Activated naive CD4-positive, alpha-beta T cell treated with anti-CD3 and anti-CD28 coated beads for 36 hours (primary cell): ENCODE results near the gene FCSK. TPM values are rescaled to one million over a fixed set of nuclear protein-coding genes. Genes with fewer than 3 reads are reported as not detected.

Experiments used
- CTCF ChIA-PET: fragments of 350-600 bp; sonication (Branson Sonifier 250); formaldehyde crosslinking; loops from one replicate; lab custom pipeline; 2021; ENCODE audit warnings: antibody characterized with exemption; lab: Charles Lee
- DNase-seq: peaks from one replicate; pipeline ENCODE4 v3.0.0-alpha.2; 2020
- H3K27ac Mint-ChIP-seq: one replicate; pipeline ENCODE4 v1.8.0; 2021; ENCODE audit warnings: mild to moderate bottlenecking, mixed read lengths
- H3K27me3 Mint-ChIP-seq: one replicate; pipeline ENCODE4 v1.8.0; 2021; ENCODE audit warnings: low read depth, mixed read lengths
- H3K36me3 Mint-ChIP-seq: one replicate; pipeline ENCODE4 v1.8.0; 2021; ENCODE audit warnings: low read depth, mixed read lengths
- H3K4me1 Mint-ChIP-seq: one replicate; pipeline ENCODE4 v1.8.0; 2021; ENCODE audit warnings: low read depth, mixed read lengths
- H3K4me3 Mint-ChIP-seq: one replicate; pipeline ENCODE4 v1.8.0; 2021; ENCODE audit warnings: mild to moderate bottlenecking, moderate library complexity, mixed read lengths
- H3K9me3 Mint-ChIP-seq: one replicate; pipeline ENCODE4 v1.8.0; 2021; ENCODE audit warnings: mixed read lengths
- intact Hi-C: fragments of 100-400 bp; cut with micrococcal nuclease; formaldehyde crosslinking; loops from one replicate; pipeline ENCODE4 v1.15.1; 2023
- total RNA-seq, 2 experiments: library from RNA; stranded (reverse); gene quantifications; one replicate each; pipeline ENCODE4 v1.2.3, GENCODE V29; 2021

The FCSK gene
- total RNA-seq, 2 experiments from 2014 or later, result 12.2 to 12.6 TPM

- CTCF ChIA-PET, result interaction anchor here (0.6 to 1.1 kb wide), 2 partner anchors 10 to 125 kb away, joined by 3 to 4 read pairs; no protein-coding TSS in a partner anchor
- H3K4me1 Mint-ChIP-seq, result peaks cover 8% of the 10 kb centered on the region
- no peaks in the 10 kb centered on the region for H3K9me3 Mint-ChIP-seq
- peaks cover 14% of the 10 kb centered on the region for H3K36me3 Mint-ChIP-seq
- H3K4me3 Mint-ChIP-seq, result no peak overlapping the region
- H3K27me3 Mint-ChIP-seq, result no peaks in the 10 kb centered on the region
- H3K27ac Mint-ChIP-seq, result no peak overlapping the region
- intact Hi-C loops, result no loop called here
- DNase-seq, result no peak
These were observed 40.4 kb downstream of the FCSK start for GRCh38 chr16:70494777-70495176.

GRCh38 chr16:70495425-70496182, 41.2 kb downstream of the FCSK start:
- Mint-ChIP-seq H3K27me3 (no peaks in the 10 kb centered on the region), H3K36me3 (peaks cover 14% of the 10 kb centered on the region), H3K9me3 (no peaks in the 10 kb centered on the region), H3K27ac (no peak overlapping the region), H3K4me3 (no peak overlapping the region), H3K4me1 (peaks cover 8% of the 10 kb centered on the region)
- intact Hi-C loops, result no loop called here
- no peak for DNase-seq
- CTCF ChIA-PET, result interaction anchor here (0.6 to 1.1 kb wide), 2 partner anchors 9 to 126 kb away, joined by 3 to 4 read pairs; no protein-coding TSS in a partner anchor

DNA sequence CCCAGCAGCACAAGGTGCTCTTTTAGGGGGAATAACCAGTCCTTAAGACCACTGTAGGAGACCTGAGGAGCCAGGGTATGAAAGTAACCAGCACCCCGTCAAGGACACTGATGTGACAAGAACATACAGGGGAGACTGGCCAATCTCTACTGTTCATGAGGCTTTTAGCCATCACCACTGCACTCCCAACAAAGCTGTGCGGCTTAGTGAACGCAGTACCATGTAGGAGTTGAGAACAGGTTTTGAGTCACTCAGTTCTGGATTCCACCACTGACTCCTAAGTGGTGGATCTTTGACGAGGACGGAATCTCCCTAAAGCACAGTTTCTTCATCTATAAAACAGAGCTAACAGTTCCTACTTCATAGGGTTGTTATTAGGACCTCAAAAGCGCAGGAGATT, 42.1 kb downstream of the FCSK start:
- H3K4me3 Mint-ChIP-seq, result no peak overlapping the region
- peaks cover 8% of the 10 kb centered on the region for H3K4me1 Mint-ChIP-seq
- peaks cover 15% of the 10 kb centered on the region for H3K36me3 Mint-ChIP-seq
- H3K27ac Mint-ChIP-seq, result peak overlapping the region; percentile 36
- H3K9me3 Mint-ChIP-seq, result no peaks in the 10 kb centered on the region
- no peaks in the 10 kb centered on the region for H3K27me3 Mint-ChIP-seq
- intact Hi-C loops, result no loop called here
- DNase-seq, result no peak
- CTCF ChIA-PET, result interaction anchor here (0.6 kb wide), 1 partner anchor 292 kb away, joined by 3 read pairs; no protein-coding TSS in a partner anchor

DNA sequence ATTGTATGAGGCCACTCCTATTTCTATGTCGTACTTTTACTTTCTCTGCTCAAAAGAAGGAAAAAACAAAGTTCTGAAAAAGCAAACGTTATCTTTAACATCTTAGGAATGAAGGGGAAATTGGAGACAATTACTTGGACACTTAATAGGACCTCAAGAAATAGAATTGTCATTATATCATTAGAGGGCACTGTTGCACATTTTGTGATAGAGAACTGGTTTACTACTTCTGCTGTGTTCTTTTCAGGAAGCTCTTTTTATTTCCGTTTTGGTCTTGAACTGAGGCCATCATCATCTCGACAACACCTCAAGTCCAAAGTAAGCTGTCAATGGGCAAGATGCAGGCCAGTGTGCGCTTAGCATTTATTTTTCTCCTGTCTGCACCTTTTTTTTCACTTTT, 54.4 kb downstream of the FCSK start:
- Mint-ChIP-seq H3K9me3 (no peaks in the 10 kb centered on the region), H3K36me3 (peaks cover 12% of the 10 kb centered on the region), H3K27ac (no peak overlapping the region), H3K27me3 (no peaks in the 10 kb centered on the region), H3K4me1 (peaks cover 2% of the 10 kb centered on the region), H3K4me3 (no peak overlapping the region)
- CTCF ChIA-PET, result interaction anchor here (0.6 to 1.6 kb wide), 10 partner anchors 10 to 227 kb away, joined by 3 to 7 read pairs (median 4); no protein-coding TSS in a partner anchor
- no peak for DNase-seq
- intact Hi-C loops, result loop anchor here (1.0 kb wide), 2 partner anchors 145 to 263 kb away; no protein-coding TSS in a partner anchor

- H3K27me3 Mint-ChIP-seq, result no peaks in the 10 kb centered on the region
- no peak for DNase-seq
- H3K4me1 Mint-ChIP-seq, result peaks cover 2% of the 10 kb centered on the region
- intact Hi-C loops, result no loop called here
- CTCF ChIA-PET, result interaction anchor here (1.0 kb wide), 1 partner anchor 146 kb away, joined by 3 read pairs; no protein-coding TSS in a partner anchor
- no peaks in the 10 kb centered on the region for H3K9me3 Mint-ChIP-seq
- H3K36me3 Mint-ChIP-seq, result peaks cover 15% of the 10 kb centered on the region
- H3K27ac Mint-ChIP-seq, result no peak overlapping the region
- no peak overlapping the region for H3K4me3 Mint-ChIP-seq
These were observed 55.8 kb downstream of the FCSK start for GRCh38 chr16:70510216-70510615.

GRCh38 chr16:70511833-70512232, 57.4 kb downstream of the FCSK start:
- Mint-ChIP-seq H3K9me3 (no peaks in the 10 kb centered on the region), H3K27me3 (no peaks in the 10 kb centered on the region), H3K4me1 (peaks cover 2% of the 10 kb centered on the region), H3K36me3 (peaks cover 17% of the 10 kb centered on the region), H3K4me3 (no peak overlapping the region), H3K27ac (no peak overlapping the region)
- intact Hi-C loops, result no loop called here
- DNase-seq, result no peak
- CTCF ChIA-PET, result interaction anchor here (0.6 kb wide), 1 partner anchor 16 kb away, joined by 4 read pairs; no protein-coding TSS in a partner anchor

DNA sequence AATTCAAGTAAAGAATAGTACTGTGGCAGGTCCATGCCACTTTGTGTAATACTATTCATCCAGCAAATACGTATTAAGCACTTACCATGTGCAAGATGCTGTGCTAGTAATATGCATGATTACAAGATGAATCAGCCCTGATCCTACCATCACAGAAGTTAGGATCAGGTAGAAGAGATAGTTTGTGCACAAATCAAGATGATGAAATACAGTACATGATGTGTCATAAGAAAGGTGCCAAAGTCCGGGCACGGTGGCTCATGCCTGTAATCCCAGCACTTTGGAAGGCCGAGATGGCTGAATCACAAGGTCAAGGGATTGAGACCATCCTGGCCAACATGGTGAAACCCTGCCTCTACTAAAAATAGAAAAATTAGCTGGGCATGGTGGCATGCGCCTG, 58.1 kb downstream of the FCSK start:
- H3K9me3 Mint-ChIP-seq, result no peaks in the 10 kb centered on the region
- DNase-seq, result no peak
- peaks cover 17% of the 10 kb centered on the region for H3K36me3 Mint-ChIP-seq
- H3K27me3 Mint-ChIP-seq, result no peaks in the 10 kb centered on the region
- H3K27ac Mint-ChIP-seq, result no peak overlapping the region
- CTCF ChIA-PET, result interaction anchor here (0.6 kb wide), 2 partner anchors 16 to 143 kb away, joined by 3 to 4 read pairs; no protein-coding TSS in a partner anchor
- H3K4me3 Mint-ChIP-seq, result no peak overlapping the region
- peaks cover 2% of the 10 kb centered on the region for H3K4me1 Mint-ChIP-seq
- intact Hi-C loops, result no loop called here

DNA sequence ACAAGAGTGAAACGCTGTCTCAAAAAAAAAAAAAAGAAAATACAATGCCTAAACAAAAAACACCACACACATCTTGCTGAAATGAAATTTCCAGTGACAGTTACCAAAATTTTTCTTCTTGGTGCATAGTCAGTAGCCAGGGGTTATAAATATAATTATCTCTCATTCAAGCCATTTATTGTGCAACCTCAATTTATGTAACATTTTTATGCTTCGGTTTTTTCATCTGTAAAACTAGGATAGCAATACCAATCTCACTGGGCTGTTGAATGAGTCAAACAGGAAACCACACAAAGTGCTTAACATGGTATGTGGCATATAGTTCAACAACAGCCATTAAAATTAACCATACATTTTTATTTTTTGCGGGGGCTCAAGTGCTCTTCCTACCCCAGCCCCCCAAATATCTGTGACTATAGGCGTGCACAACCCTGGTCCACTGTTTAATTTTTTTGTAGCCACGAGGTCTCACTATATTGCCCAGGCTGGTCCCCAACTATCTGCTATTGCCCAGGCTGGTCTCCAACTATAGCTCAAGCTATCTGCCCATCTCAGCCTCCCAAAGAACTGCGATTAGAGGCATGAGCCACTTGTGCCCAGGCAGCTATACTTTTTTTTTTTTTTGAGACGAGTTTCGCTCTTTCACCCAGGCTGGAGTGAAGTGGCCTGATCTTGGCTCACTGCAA, 66.4 kb downstream of the FCSK start:
- Mint-ChIP-seq H3K27me3 (no peaks in the 10 kb centered on the region), H3K4me3 (no peak overlapping the region), H3K27ac (peak overlapping the region; percentile 30), H3K4me1 (peaks cover 27% of the 10 kb centered on the region), H3K36me3 (peaks cover 27% of the 10 kb centered on the region), H3K9me3 (no peaks in the 10 kb centered on the region)
- intact Hi-C loops, result loop anchor here (10.0 kb wide), 1 partner anchor 266 kb away; the partner anchor contains the start of gene EXOSC6
- CTCF ChIA-PET, result interaction anchor here (0.6 kb wide), 1 partner anchor 40 kb away, joined by 3 read pairs; no protein-coding TSS in a partner anchor
- peak; percentile 22 for DNase-seq

GRCh38 chr16:70522216-70523075, 68.1 kb downstream of the FCSK start:
- Mint-ChIP-seq H3K36me3 (peaks cover 41% of the 10 kb centered on the region), H3K27ac (peak overlapping the region; percentile 99), H3K9me3 (no peaks in the 10 kb centered on the region), H3K27me3 (no peaks in the 10 kb centered on the region), H3K4me1 (peaks cover 40% of the 10 kb centered on the region), H3K4me3 (peak overlapping the region; percentile 94)
- intact Hi-C loops, result loop anchor here (1.0 to 10.0 kb wide), 10 partner anchors 46 to 268 kb away; partner anchors contain the start of genes AARS1, EXOSC6, FCSK and ST3GAL2
- no peak for DNase-seq
- CTCF ChIA-PET, result interaction anchor here (0.6 to 1.3 kb wide), 7 partner anchors 44 to 592 kb away, joined by 3 to 5 read pairs (median 3); no protein-coding TSS in a partner anchor

DNA sequence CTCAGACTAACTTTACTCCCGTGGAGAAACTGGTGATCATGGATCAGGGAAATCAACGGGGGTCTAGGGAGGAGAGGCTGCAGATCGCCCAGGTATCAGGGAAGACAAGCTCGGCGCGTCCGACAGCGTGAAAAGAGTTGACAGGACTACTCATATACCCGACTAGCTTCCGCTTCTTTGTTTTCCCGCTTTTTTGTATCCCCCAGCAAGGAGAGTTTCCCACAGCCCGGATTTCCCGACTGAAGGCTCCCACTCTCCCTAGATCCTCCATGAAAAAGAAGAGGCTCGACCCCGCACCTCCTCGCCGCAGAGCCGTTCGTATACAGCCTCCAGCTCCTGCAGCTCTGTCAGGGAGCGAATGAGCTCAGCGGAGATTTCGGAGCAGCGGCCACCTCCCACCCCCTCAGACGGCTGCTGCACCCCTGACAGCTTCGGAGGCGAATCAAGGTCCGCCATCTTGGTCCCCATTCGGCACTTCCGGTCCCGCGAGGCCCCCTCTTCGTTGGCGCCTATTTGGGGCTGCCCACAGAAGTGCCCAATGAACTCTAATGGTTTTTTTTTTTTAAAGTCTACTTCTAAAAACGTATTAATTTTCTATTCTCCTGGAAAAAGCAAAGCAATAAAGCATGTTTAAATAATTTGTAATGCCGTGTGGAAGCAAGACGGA, 68.8 kb downstream of the FCSK start, which contains the start of gene COG4:
COG4 (minus strand) TSS at position 479 of the 667 bp plus-strand sequence; CDS start at position 468, 11 bp downstream.
- Mint-ChIP-seq H3K36me3 (peaks cover 48% of the 10 kb centered on the region), H3K27me3 (no peaks in the 10 kb centered on the region), H3K27ac (peak within 1 kb of the TSS; percentile 99), H3K4me1 (peaks cover 46% of the 10 kb centered on the region), H3K4me3 (peak within 1 kb of the TSS; percentile 94), H3K9me3 (no peaks in the 10 kb centered on the region)
- intact Hi-C loops, result loop anchor here (1.0 to 10.0 kb wide), 10 partner anchors 47 to 268 kb away; partner anchors contain the start of genes AARS1, EXOSC6, FCSK and ST3GAL2
- DNase-seq, result peak; percentile 96
- CTCF ChIA-PET, result interaction anchor here (0.7 to 1.3 kb wide), 6 partner anchors 45 to 593 kb away, joined by 3 to 5 read pairs (median 3); no protein-coding TSS in a partner anchor
